AG09319 (cell line): ENCODE results near the gene PMAIP1.
"Not testable (repeated sequence)": the region's sequence is repeated elsewhere in the genome, so short reads cannot be mapped to it uniquely, and the experiment has no call there.

Source experiments
- DNase-seq: peaks from one replicate; pipeline ENCODE4 v3.0.0-alpha.2; 2010; ENCODE audit warnings: low read depth; ENCODE audit errors: extremely low read depth
- CTCF ChIP-seq: IDR thresholded peaks from 2 replicates; pipeline ENCODE4 v1.5.1; 2011; ENCODE audit warnings: low read depth, mild to moderate bottlenecking, inconsistent platforms, low read length, moderate library complexity

Gene PMAIP1

GRCh38 chr18:59874166-59874565 is 25.6 kb upstream of the PMAIP1 start:
- no peak for TF ChIP-seq CTCF

GRCh38 chr18:59876310-59876626 is 23.5 kb upstream of the PMAIP1 start:
- no peak for TF ChIP-seq CTCF
- no peak for DNase-seq

More at GRCh38 chr18:59874166-59874565, 25.6 kb upstream of the PMAIP1 start:
- DNase-seq = peak; percentile 45

GRCh38 chr18:59877361-59877760 is 22.4 kb upstream of the PMAIP1 start:
- DNase-seq = no peak
- no peak for TF ChIP-seq CTCF

- no peak for DNase-seq
- no peak for TF ChIP-seq CTCF
These were observed 21.2 kb upstream of the PMAIP1 start for GRCh38 chr18:59878644-59879043.

- no peak for DNase-seq
- TF ChIP-seq CTCF = no peak
These were observed 17.8 kb upstream of the PMAIP1 start for GRCh38 chr18:59881728-59882656.

GRCh38 chr18:59884351-59884750 is 15.4 kb upstream of the PMAIP1 start:
- no peak for TF ChIP-seq CTCF
- no peak for DNase-seq

GRCh38 chr18:59885579-59886163 is 14.1 kb upstream of the PMAIP1 start:
- DNase-seq = no peak
- TF ChIP-seq CTCF = no peak

- not testable (repeated sequence) for DNase-seq
These were observed 13.4 kb upstream of the PMAIP1 start for GRCh38 chr18:59886399-59886798.
